Adrenal gland (tissue), 5 donors: ENCODE results near the gene BCL2L13.

Experiments used
- CTCF ChIP-seq, 6 experiments: fragments of 450-650 bp in 4 of 6; fragments of 200-600 bp in 2 of 6; sonication (generic) in 1 of 6; IDR thresholded peaks; 1 replicate in 5 of 6; 2 replicates in 1 of 6; pipeline versions ENCODE4 v1.5.1 to v1.8.0; 2016 to 2021; ENCODE audit warnings: antibody characterized with exemption in 6 of 6, mild to moderate bottlenecking in 2 of 6, moderate library complexity in 1 of 6
- POLR2A ChIP-seq, 2 donors: fragments of 450-650 bp; IDR thresholded peaks; one replicate each; pipeline ENCODE4 v1.6.1; 2017; ENCODE audit warnings: antibody characterized with exemption in 2 of 2, mild to moderate bottlenecking in 2 of 2, moderate library complexity in 1 of 2
- donor health status: DM: no; HTN: no; CAD: no.

GRCh38 chr22:17780116-17780740, 141.7 kb downstream of the BCL2L13 start:
- TF ChIP-seq POLR2A (IDR thresholded peaks at IDR 0.05) (no peak), CTCF (IDR thresholded peaks at IDR 0.05) (no peak)
